Smooth muscle cell (in vitro differentiated cells): ENCODE results near the gene GPR42. TPM values are rescaled to one million over a fixed set of nuclear protein-coding genes. Genes with fewer than 3 reads are reported as not detected.

ENCODE experiments used
- DNase-seq: peaks from one replicate; lab custom pipeline; 2025; ENCODE audit not compliant: unreplicated experiment; lab: John Stamatoyannopoulos, UW
- H2AFZ ChIP-seq: fragments of 200-600 bp; sonication (generic); 2 replicates; pipeline ENCODE4 v1.6.0; 2016; ENCODE audit warnings: antibody characterized with exemption, low read depth, mild to moderate bottlenecking
- H3F3A ChIP-seq: fragments of 200-600 bp; sonication (generic); 2 replicates; pipeline ENCODE4 v1.6.0; 2017; ENCODE audit warnings: antibody characterized with exemption, low read depth
- H3K27ac ChIP-seq: fragments of 200-600 bp; sonication (generic); 2 replicates; pipeline ENCODE4 v1.5.1; 2016; ENCODE audit warnings: low read depth, mild to moderate bottlenecking
- H3K27me3 ChIP-seq: fragments of 200-600 bp; sonication (generic); 2 replicates; pipeline ENCODE4 v1.6.1; 2016; ENCODE audit warnings: low read depth, mild to moderate bottlenecking
- H3K36me3 ChIP-seq: fragments of 200-600 bp; sonication (generic); 2 replicates; pipeline ENCODE4 v1.5.1; 2016; ENCODE audit warnings: low read depth
- H3K4me1 ChIP-seq: fragments of 200-600 bp; sonication (generic); 2 replicates; pipeline ENCODE4 v1.5.1; 2016; ENCODE audit warnings: low read depth
- H3K4me2 ChIP-seq: fragments of 200-600 bp; sonication (generic); 2 replicates; pipeline ENCODE4 v1.6.0; 2016; ENCODE audit warnings: mild to moderate bottlenecking
- H3K4me3 ChIP-seq: fragments of 200-600 bp; sonication (generic); 2 replicates; pipeline ENCODE4 v1.5.1; 2016; ENCODE audit warnings: mild to moderate bottlenecking
- H3K79me2 ChIP-seq: fragments of 200-600 bp; sonication (generic); 2 replicates; pipeline ENCODE4 v1.6.0; 2016; ENCODE audit warnings: low read depth, mild to moderate bottlenecking
- H3K9ac ChIP-seq: fragments of 200-600 bp; sonication (generic); 2 replicates; pipeline ENCODE4 v1.6.0; 2016; ENCODE audit warnings: low read depth
- H3K9me3 ChIP-seq: fragments of 200-600 bp; sonication (generic); replicated peaks from 2 replicates; pipeline ENCODE4 v1.5.1; 2016; ENCODE audit warnings: low read depth
- H4K20me1 ChIP-seq: fragments of 200-600 bp; sonication (generic); 2 replicates; pipeline ENCODE4 v1.6.0; 2016; ENCODE audit warnings: low read depth
- CTCF ChIP-seq: fragments of 200-600 bp; sonication (generic); IDR thresholded peaks from 2 replicates; pipeline ENCODE4 v1.5.1; 2017; ENCODE audit warnings: borderline replicate concordance, mild to moderate bottlenecking, antibody characterized with exemption; ENCODE audit not compliant: insufficient read depth, poor library complexity, severe bottlenecking
- WGBS: methylation state at CpG from one replicate; pipeline ENCODE4 v1.1.7; 2016; ENCODE audit warnings: low lambda C conversion rate; 5-methylcytosine and 5-hydroxymethylcytosine counted together
- polyA plus RNA-seq: library from polyadenylated mRNA; unstranded; fragments of >200 nt; fragmentation: Nextera tagmentation; extraction: Ambion mirVana; gene quantifications from 2 replicates; pipeline ENCODE4 v1.2.1, GENCODE V29; 2016
- total RNA-seq: library from RNA; depleted of rRNA; stranded (reverse); fragments of >200 nt; gene quantifications from 2 replicates; pipeline ENCODE4 v1.2.3, GENCODE V29; 2014

The GPR42 gene
- total and polyA plus RNA-seq, 2 experiments from 2014 or later, result not detected

GRCh38 chr19:35327642-35328041 lies 43.2 kb upstream of the GPR42 start:
- no peak for TF ChIP-seq CTCF
- WGBS, result 75% methylated on average over 4 of the region's 4 CpGs
- no peaks in the 10 kb centered on the region for H3K36me3 ChIP-seq

GRCh38 chr19:35328851-35329285 lies 42.0 kb upstream of the GPR42 start, which contains the start of gene CD22:
TSS of gene CD22 (plus strand) at chr19:35329187. CDS start at chr19:35332041, 2,854 bp downstream.
- Histone ChIP-seq H3K4me1 (no peaks in the 10 kb centered on the region), H3K4me2 (no peak within 1 kb of the TSS), H3K27me3 (peaks cover 6% of the 10 kb centered on the region), H3K36me3 (no peaks in the 10 kb centered on the region), H3K79me2 (no peaks in the 10 kb centered on the region), H3K9ac (no peak within 1 kb of the TSS), H3K27ac (no peak within 1 kb of the TSS), H3F3A (no peaks in the 10 kb centered on the region), H3K4me3 (no peak within 1 kb of the TSS), H3K9me3 (no peaks in the 10 kb centered on the region), H2AFZ (no peak within 1 kb of the TSS), H4K20me1 (no peaks in the 10 kb centered on the region)
- WGBS, result 79% methylated on average over 12 of the region's 12 CpGs
- TF ChIP-seq CTCF, result no peak
- DNase-seq, result no peak

More at GRCh38 chr19:35327642-35328041, 43.2 kb upstream of the GPR42 start:
- H3K79me2 ChIP-seq, result no peaks in the 10 kb centered on the region
- H3K27ac ChIP-seq, result no peak overlapping the region
- no peaks in the 10 kb centered on the region for H4K20me1 ChIP-seq
- H3K27me3 ChIP-seq, result peaks cover 6% of the 10 kb centered on the region
- no peak overlapping the region for H3K4me3 ChIP-seq
- H3F3A ChIP-seq, result no peaks in the 10 kb centered on the region
- H3K9me3 ChIP-seq, result no peaks in the 10 kb centered on the region
- no peak overlapping the region for H3K9ac ChIP-seq
- no peak for DNase-seq
- H3K4me1 ChIP-seq, result no peaks in the 10 kb centered on the region
- no peak overlapping the region for H2AFZ ChIP-seq
- H3K4me2 ChIP-seq, result no peak overlapping the region

- H3K36me3 ChIP-seq, result no peaks in the 10 kb centered on the region
- H3K27me3 ChIP-seq, result peaks cover 6% of the 10 kb centered on the region
- H2AFZ ChIP-seq, result no peak overlapping the region
- H3K4me1 ChIP-seq, result no peaks in the 10 kb centered on the region
- TF ChIP-seq CTCF, result no peak
- H3K4me2 ChIP-seq, result no peak overlapping the region
- no peak for DNase-seq
- WGBS, result 91% methylated on average over 4 of the region's 4 CpGs
- H4K20me1 ChIP-seq, result no peaks in the 10 kb centered on the region
- no peaks in the 10 kb centered on the region for H3K9me3 ChIP-seq
- H3K27ac ChIP-seq, result no peak overlapping the region
- no peaks in the 10 kb centered on the region for H3K79me2 ChIP-seq
- H3K9ac ChIP-seq, result no peak overlapping the region
- no peak overlapping the region for H3K4me3 ChIP-seq
- no peaks in the 10 kb centered on the region for H3F3A ChIP-seq
These were observed 41.5 kb upstream of the GPR42 start for GRCh38 chr19:35329323-35329722.

GRCh38 chr19:35330475-35330874 lies 40.4 kb upstream of the GPR42 start:
- Histone ChIP-seq H3K79me2 (no peaks in the 10 kb centered on the region), H3K9me3 (no peaks in the 10 kb centered on the region), H3K36me3 (no peaks in the 10 kb centered on the region), H3K27me3 (peaks cover 6% of the 10 kb centered on the region), H2AFZ (no peak overlapping the region), H3F3A (no peaks in the 10 kb centered on the region), H4K20me1 (no peaks in the 10 kb centered on the region), H3K9ac (no peak overlapping the region), H3K27ac (no peak overlapping the region), H3K4me3 (no peak overlapping the region), H3K4me1 (no peaks in the 10 kb centered on the region), H3K4me2 (no peak overlapping the region)
- TF ChIP-seq CTCF, result no peak
- WGBS, result 83% methylated on average over 7 of the region's 7 CpGs
- no peak for DNase-seq
